CD14-positive monocyte (primary cell): ENCODE data around the gene GPC5. TPM values are rescaled to one million over a fixed set of nuclear protein-coding genes. Genes with fewer than 3 reads are reported as not detected.

Source experiments
- DNase-seq, 3 donors: peaks; one replicate each; pipeline ENCODE4 v3.0.0-alpha.2; 2011 to 2022
- H2AFZ ChIP-seq: 2 replicates; pipeline ENCODE4 v1.6.0; 2012; ENCODE audit warnings: mild to moderate bottlenecking, low read depth, low read length, inconsistent platforms; ENCODE audit not compliant: insufficient read depth, poor library complexity, severe bottlenecking
- H3K27ac ChIP-seq, 2 donors: 1 replicate in 1 of 2; 2 replicates in 1 of 2; pipeline ENCODE4 v1.5.1; 2012 to 2013; ENCODE audit warnings: low read length in 2 of 2, control low read depth in 1 of 2, inconsistent platforms in 1 of 2, low read depth in 1 of 2, mild to moderate bottlenecking in 1 of 2
- H3K27me3 ChIP-seq, 2 donors: one replicate each; pipeline versions ENCODE4 v1.6.0 to v1.6.1; 2011 to 2013; ENCODE audit warnings: low read length in 2 of 2; ENCODE audit not compliant: control insufficient read depth in 2 of 2, insufficient read depth in 2 of 2
- H3K36me3 ChIP-seq, 2 donors: replicated peaks in 1 of 2; 1 replicate in 1 of 2; 2 replicates in 1 of 2; pipeline versions ENCODE4 v1.5.1 to v1.6.1; 2012 to 2013; ENCODE audit warnings: low read length in 2 of 2, control low read depth in 1 of 2, inconsistent platforms in 1 of 2, mild to moderate bottlenecking in 1 of 2; ENCODE audit not compliant: insufficient read depth in 2 of 2, control insufficient read depth in 1 of 2
- H3K4me1 ChIP-seq, 2 donors: 1 replicate in 1 of 2; 2 replicates in 1 of 2; pipeline versions ENCODE4 v1.5.1 to v1.6.1; 2012 to 2013; ENCODE audit warnings: low read length in 2 of 2, control low read depth in 1 of 2, inconsistent platforms in 1 of 2, mild to moderate bottlenecking in 1 of 2, moderate library complexity in 1 of 2; ENCODE audit not compliant: insufficient read depth in 2 of 2, control insufficient read depth in 1 of 2
- H3K4me2 ChIP-seq: replicated peaks from 2 replicates; pipeline ENCODE3; 2012; ENCODE audit warnings: low read length, moderate library complexity, mild to moderate bottlenecking; ENCODE audit not compliant: poor library complexity, severe bottlenecking; ENCODE audit errors: extremely low read depth
- H3K4me3 ChIP-seq, 3 experiments: fragments of 200-600 bp in 1 of 3; sonication (generic) in 1 of 3; replicated peaks in 1 of 3; 1 replicate in 2 of 3; 2 replicates in 1 of 3; pipeline ENCODE4 v1.5.1; 2011 to 2013; ENCODE audit warnings: low read length in 3 of 3, mild to moderate bottlenecking in 3 of 3, control low read depth in 2 of 3, low read depth in 2 of 3, inconsistent platforms in 1 of 3, moderate library complexity in 1 of 3
- H3K79me2 ChIP-seq: 2 replicates; pipeline ENCODE4 v1.6.0; 2012; ENCODE audit warnings: mild to moderate bottlenecking, control low read depth, inconsistent platforms, low read length, moderate library complexity; ENCODE audit not compliant: insufficient read depth
- H3K9ac ChIP-seq: 2 replicates; pipeline ENCODE4 v1.6.0; 2017; ENCODE audit warnings: low read length, mild to moderate bottlenecking; ENCODE audit not compliant: insufficient read depth, poor library complexity, severe bottlenecking
- H3K9me3 ChIP-seq, 2 donors: replicated peaks in 1 of 2; 1 replicate in 1 of 2; 2 replicates in 1 of 2; pipeline versions ENCODE4 v1.5.1 to v1.6.1; 2012 to 2013; ENCODE audit warnings: low read length in 2 of 2, control low read depth in 1 of 2; ENCODE audit not compliant: control insufficient read depth in 1 of 2, insufficient read depth in 1 of 2
- H4K20me1 ChIP-seq: 2 replicates; pipeline ENCODE4 v1.6.0; 2012; ENCODE audit warnings: mild to moderate bottlenecking, low read length, control low read depth, moderate library complexity; ENCODE audit not compliant: insufficient read depth
- H3K27ac Mint-ChIP-seq, 7 donors: one replicate each; pipeline ENCODE4 v1.8.0; 2020; ENCODE audit warnings: mild to moderate bottlenecking in 7 of 7, mixed read lengths in 7 of 7, moderate library complexity in 6 of 7, inconsistent platforms in 2 of 7
- H3K27me3 Mint-ChIP-seq, 3 donors: one replicate each; pipeline ENCODE4 v1.8.0; 2021 to 2022; ENCODE audit warnings: low read depth in 3 of 3, mild to moderate bottlenecking in 3 of 3, mixed read lengths in 3 of 3, moderate library complexity in 3 of 3, inconsistent platforms in 1 of 3
- H3K36me3 Mint-ChIP-seq, 2 donors: one replicate each; pipeline ENCODE4 v1.8.0; 2020; ENCODE audit warnings: mixed read lengths in 2 of 2, inconsistent platforms in 1 of 2, mild to moderate bottlenecking in 1 of 2
- H3K4me1 Mint-ChIP-seq: one replicate; pipeline ENCODE4 v1.8.0; 2020; ENCODE audit warnings: mild to moderate bottlenecking, mixed read lengths
- H3K4me3 Mint-ChIP-seq, 2 donors: one replicate each; pipeline ENCODE4 v1.8.0; 2020; ENCODE audit warnings: mild to moderate bottlenecking in 2 of 2, mixed read lengths in 2 of 2, moderate library complexity in 1 of 2
- H3K9me3 Mint-ChIP-seq, 7 donors: one replicate each; pipeline ENCODE4 v1.8.0; 2020 to 2022; ENCODE audit warnings: mixed read lengths in 7 of 7, mild to moderate bottlenecking in 6 of 7, moderate library complexity in 6 of 7, inconsistent platforms in 2 of 7
- WGBS: methylation state at CpG from one replicate; pipeline ENCODE4 v1.1.5; 2013; ENCODE audit warnings: missing lambda C conversion rate; ENCODE audit not compliant: insufficient coverage; 5-methylcytosine and 5-hydroxymethylcytosine counted together
- intact Hi-C, 2 donors: fragments of 100-400 bp; cut with micrococcal nuclease; formaldehyde crosslinking; loops; one replicate each; pipeline versions ENCODE4 v1.15.0 to v1.15.1; 2023
- polyA plus RNA-seq, 3 donors: library from polyadenylated mRNA; depleted of rRNA in 1 of 3; unstranded in 2 of 3; stranded (reverse) in 1 of 3; fragments of 300-500 nt in 2 of 3; fragments of >200 nt in 1 of 3; fragmentation: Illumina TruSeq in 2 of 3; gene quantifications; 1 replicate in 2 of 3; 2 replicates in 1 of 3; pipeline ENCODE4 v1.2.3, GENCODE V29; 2012 to 2021
- TF ChIP-seq, protein P1 (sequence below): fragments of 200-600 bp; IDR thresholded peaks from one replicate; pipeline ENCODE4 v1.8.0; 2022; ENCODE audit warnings: antibody characterized with exemption, mild to moderate bottlenecking

The GPC5 gene
- polyA plus RNA-seq, 3 donors, result not detected

DNA sequence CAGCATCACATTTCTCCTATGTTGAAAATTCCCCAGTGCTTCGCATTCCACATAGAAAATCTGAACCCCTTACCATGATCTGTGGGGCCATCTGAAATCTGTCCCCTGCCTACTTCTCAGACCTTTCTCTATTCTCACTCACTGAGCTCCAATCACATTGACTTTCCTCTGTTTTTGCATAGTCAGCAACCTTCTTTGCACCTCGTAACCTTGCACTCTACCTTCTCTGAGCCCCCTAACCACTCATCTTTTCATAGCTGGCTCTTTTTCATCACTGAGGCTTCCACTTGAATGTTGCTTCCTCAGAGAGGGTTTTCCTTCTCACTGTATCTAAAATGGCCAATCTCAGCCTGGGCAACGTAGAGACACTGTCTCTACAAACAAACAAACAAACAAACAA, 286.3 kb downstream of the GPC5 start:
- Histone ChIP-seq H3K9me3 (no peaks in the 10 kb centered on the region), H3K79me2 (no peaks in the 10 kb centered on the region), H3K9ac (no peak overlapping the region), H3K27ac (no peak overlapping the region), H2AFZ (no peak overlapping the region), H4K20me1 (no peaks in the 10 kb centered on the region), H3K4me1 (no peaks in the 10 kb centered on the region), H3K4me2 (no peak overlapping the region), H3K27me3 (no peaks in the 10 kb centered on the region), H3K36me3 (no peaks in the 10 kb centered on the region), H3K4me3 (no peak overlapping the region)
- H3K27me3 Mint-ChIP-seq, result peaks cover 0 to 5% (median 0%) of the 10 kb centered on the region in 3 donors
- TF ChIP-seq, protein P1, sequence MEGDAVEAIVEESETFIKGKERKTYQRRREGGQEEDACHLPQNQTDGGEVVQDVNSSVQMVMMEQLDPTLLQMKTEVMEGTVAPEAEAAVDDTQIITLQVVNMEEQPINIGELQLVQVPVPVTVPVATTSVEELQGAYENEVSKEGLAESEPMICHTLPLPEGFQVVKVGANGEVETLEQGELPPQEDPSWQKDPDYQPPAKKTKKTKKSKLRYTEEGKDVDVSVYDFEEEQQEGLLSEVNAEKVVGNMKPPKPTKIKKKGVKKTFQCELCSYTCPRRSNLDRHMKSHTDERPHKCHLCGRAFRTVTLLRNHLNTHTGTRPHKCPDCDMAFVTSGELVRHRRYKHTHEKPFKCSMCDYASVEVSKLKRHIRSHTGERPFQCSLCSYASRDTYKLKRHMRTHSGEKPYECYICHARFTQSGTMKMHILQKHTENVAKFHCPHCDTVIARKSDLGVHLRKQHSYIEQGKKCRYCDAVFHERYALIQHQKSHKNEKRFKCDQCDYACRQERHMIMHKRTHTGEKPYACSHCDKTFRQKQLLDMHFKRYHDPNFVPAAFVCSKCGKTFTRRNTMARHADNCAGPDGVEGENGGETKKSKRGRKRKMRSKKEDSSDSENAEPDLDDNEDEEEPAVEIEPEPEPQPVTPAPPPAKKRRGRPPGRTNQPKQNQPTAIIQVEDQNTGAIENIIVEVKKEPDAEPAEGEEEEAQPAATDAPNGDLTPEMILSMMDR, result no peak
- no peak overlapping the region for H3K4me3 Mint-ChIP-seq
- intact Hi-C loops, result no loop called here
- peaks cover 0 to 4% (median 0%) of the 10 kb centered on the region in 7 donors for H3K9me3 Mint-ChIP-seq
- H3K27ac Mint-ChIP-seq, result no peak overlapping the region
- 90% methylated on average over 2 of the region's 3 CpGs for WGBS
- no peak for DNase-seq
- no peaks in the 10 kb centered on the region for H3K4me1 Mint-ChIP-seq
- H3K36me3 Mint-ChIP-seq, result no peaks in the 10 kb centered on the region

GRCh38 chr13:91690944-91691343, 292.5 kb downstream of the GPC5 start:
- no peak overlapping the region for H3K4me3 ChIP-seq
- no peak for DNase-seq
- H3K4me2 ChIP-seq, result no peak overlapping the region
- no peaks in the 10 kb centered on the region for H3K4me1 ChIP-seq
- no peak overlapping the region for H3K27ac Mint-ChIP-seq
- no peak overlapping the region for H3K4me3 Mint-ChIP-seq
- no peaks in the 10 kb centered on the region for H3K36me3 ChIP-seq
- peaks cover 0 to 2% (median 0%) of the 10 kb centered on the region in 7 donors for H3K9me3 Mint-ChIP-seq
- no peaks in the 10 kb centered on the region for H3K79me2 ChIP-seq
- TF ChIP-seq, protein P1, result no peak
- H3K9me3 ChIP-seq, result no peaks in the 10 kb centered on the region
- H4K20me1 ChIP-seq, result no peaks in the 10 kb centered on the region
- H3K27ac ChIP-seq, result no peak overlapping the region
- intact Hi-C loops, result no loop called here
- 77% methylated on average over 4 of the region's 6 CpGs for whole genome bisulfite sequencing
- H2AFZ ChIP-seq, result no peak overlapping the region
- H3K27me3 Mint-ChIP-seq, result no peaks in the 10 kb centered on the region
- no peaks in the 10 kb centered on the region for H3K27me3 ChIP-seq
- H3K4me1 Mint-ChIP-seq, result no peaks in the 10 kb centered on the region
- H3K9ac ChIP-seq, result no peak overlapping the region
- H3K36me3 Mint-ChIP-seq, result no peaks in the 10 kb centered on the region
